ENCODE data around the gene ARSA. TPM values are rescaled to one million over a fixed set of nuclear protein-coding genes. Genes with fewer than 3 reads are reported as not detected.

ARSA gene
- total RNA-seq, 4 donors from 2014 or later: 33.2 to 51.5 (median 48.0) TPM

DNA sequence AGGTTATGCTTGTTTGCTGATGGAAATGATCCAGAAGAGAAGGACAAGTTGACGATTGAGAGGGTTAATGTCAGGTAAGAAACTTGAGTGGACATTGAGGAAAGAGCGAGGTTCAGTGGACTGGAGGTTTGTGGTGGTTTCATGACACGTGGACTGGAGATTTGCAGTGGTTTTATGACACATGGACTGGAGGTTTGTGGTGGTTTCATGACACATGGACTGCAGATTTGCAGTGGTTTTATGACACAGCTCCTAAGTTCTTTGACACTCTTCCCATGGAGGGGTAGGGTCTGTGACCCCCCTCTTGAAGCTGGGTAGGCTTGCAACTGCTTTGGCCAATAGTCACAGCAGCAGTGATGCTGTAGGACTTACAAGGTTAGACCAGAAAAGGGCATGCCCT is 32.8 kb downstream of the ARSA start:
- no peak for DNase-seq (ENCODE audit: low spot score in 2 of 2)
- Histone ChIP-seq H3K4me1 (peaks cover 0 to 7% (median 0%) of the 10 kb centered on the region in 4 donors), H3K36me3 (peaks cover 0 to 17% (median 0%) of the 10 kb centered on the region in 3 donors), H3K4me3 (no peak overlapping the region), H3K27ac (no peak overlapping the region), H3K9me3 (no peaks in the 10 kb centered on the region), H3K27me3 (peaks cover 0 to 15% of the 10 kb centered on the region in 2 donors)
- TF ChIP-seq, protein P1, sequence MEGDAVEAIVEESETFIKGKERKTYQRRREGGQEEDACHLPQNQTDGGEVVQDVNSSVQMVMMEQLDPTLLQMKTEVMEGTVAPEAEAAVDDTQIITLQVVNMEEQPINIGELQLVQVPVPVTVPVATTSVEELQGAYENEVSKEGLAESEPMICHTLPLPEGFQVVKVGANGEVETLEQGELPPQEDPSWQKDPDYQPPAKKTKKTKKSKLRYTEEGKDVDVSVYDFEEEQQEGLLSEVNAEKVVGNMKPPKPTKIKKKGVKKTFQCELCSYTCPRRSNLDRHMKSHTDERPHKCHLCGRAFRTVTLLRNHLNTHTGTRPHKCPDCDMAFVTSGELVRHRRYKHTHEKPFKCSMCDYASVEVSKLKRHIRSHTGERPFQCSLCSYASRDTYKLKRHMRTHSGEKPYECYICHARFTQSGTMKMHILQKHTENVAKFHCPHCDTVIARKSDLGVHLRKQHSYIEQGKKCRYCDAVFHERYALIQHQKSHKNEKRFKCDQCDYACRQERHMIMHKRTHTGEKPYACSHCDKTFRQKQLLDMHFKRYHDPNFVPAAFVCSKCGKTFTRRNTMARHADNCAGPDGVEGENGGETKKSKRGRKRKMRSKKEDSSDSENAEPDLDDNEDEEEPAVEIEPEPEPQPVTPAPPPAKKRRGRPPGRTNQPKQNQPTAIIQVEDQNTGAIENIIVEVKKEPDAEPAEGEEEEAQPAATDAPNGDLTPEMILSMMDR (IDR thresholded peaks at IDR 0.05): no peak
- no peak for TF ChIP-seq POLR2A (IDR thresholded peaks at IDR 0.05)
- no peak for TF ChIP-seq EP300 (IDR thresholded peaks at IDR 0.05)
- 75 to 84% methylated on average over 3 of the region's 3 CpGs for WGBS, 2 donors

DNA sequence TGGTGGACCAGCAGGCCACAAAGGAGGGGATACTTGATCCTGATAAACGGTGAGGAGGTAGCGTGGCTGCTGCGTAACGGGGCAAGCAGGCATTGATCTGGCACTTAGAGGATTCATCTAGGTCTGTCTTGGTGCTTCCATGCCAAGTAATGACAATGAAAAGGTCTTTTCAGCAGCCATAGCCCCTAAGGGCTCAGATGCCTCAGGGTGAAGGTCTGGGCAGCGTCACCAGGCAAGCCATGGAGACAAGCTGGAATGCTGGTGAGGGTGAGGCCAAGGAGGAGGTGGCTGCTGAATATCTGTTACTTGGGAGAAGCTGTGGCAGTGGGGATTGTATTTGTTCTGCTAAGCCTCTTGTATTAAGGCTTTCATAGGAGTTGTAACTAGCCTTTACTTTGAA is 40.5 kb downstream of the ARSA start:
- no peaks in the 10 kb centered on the region for H3K9me3 ChIP-seq
- TF ChIP-seq EP300 (IDR thresholded peaks at IDR 0.05): no peak
- TF ChIP-seq, protein P1 (IDR thresholded peaks at IDR 0.05): no peak
- no peak for TF ChIP-seq POLR2A (IDR thresholded peaks at IDR 0.05)
- peaks cover 0 to 4% (median 0%) of the 10 kb centered on the region in 3 donors for H3K36me3 ChIP-seq
- peaks cover 0 to 8% (median 6%) of the 10 kb centered on the region in 4 donors for H3K4me1 ChIP-seq
- whole genome bisulfite sequencing, 2 donors: 90 to 94% methylated on average over 5 of the region's 5 CpGs
- no peak overlapping the region for H3K4me3 ChIP-seq
- no peak overlapping the region for H3K27ac ChIP-seq
- DNase-seq (ENCODE audit: low spot score in 2 of 2): no peak
- no peaks in the 10 kb centered on the region for H3K27me3 ChIP-seq

DNA sequence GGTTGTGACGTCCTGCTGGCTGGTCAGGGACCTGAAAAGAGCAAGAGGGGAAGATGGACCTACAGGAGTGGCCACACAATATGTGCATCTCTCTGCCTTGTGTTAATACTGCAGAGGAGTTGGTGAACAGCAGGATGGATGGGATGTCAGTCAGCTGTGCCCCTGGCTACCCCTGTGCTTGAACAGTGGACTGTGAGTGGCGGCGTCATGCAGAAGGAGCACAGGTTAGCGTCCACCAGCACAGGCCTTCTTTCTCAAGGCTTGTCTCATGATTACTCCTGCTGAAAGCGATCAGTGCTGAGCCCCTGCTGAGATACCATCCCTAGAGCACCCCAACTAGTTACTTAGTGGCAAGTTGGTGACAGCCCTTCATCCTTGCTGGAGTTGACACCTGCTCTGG is 41.5 kb downstream of the ARSA start:
- 69 to 89% methylated on average over 5 of the region's 5 CpGs for WGBS, 2 donors
- DNase-seq (ENCODE audit: low spot score in 2 of 2): no peak
- peaks cover 0 to 4% (median 0%) of the 10 kb centered on the region in 3 donors for H3K36me3 ChIP-seq
- no peaks in the 10 kb centered on the region for H3K9me3 ChIP-seq
- H3K27me3 ChIP-seq: no peaks in the 10 kb centered on the region
- TF ChIP-seq EP300 (IDR thresholded peaks at IDR 0.05) (no peak), POLR2A (IDR thresholded peaks at IDR 0.05) (no peak)
- TF ChIP-seq, protein P1 (IDR thresholded peaks at IDR 0.05): no peak
- no peak overlapping the region for H3K4me3 ChIP-seq
- H3K4me1 ChIP-seq: peaks cover 0 to 15% (median 8%) of the 10 kb centered on the region in 4 donors
- no peak overlapping the region for H3K27ac ChIP-seq

DNA sequence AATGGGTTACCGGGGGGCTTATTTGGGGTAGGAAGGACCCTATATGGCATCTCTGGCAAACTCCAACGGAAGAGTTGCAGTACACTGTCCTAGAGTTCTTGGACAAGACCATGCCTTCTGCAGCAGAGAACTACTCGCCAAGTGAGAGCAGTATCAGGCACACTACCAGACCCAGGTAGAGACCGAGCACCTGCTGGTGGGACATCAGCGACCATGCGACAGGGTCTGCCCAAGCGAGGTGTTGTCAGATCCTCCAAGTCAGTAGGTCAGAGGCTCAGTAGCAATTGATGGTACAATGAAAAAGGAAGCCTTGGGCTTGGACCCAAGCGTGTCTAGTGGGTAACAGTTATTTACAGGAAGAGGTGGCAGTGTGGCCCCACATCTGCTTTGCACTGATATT is 42.2 kb downstream of the ARSA start:
- H3K9me3 ChIP-seq: no peaks in the 10 kb centered on the region
- DNase-seq (ENCODE audit: low spot score in 2 of 2): no peak
- 94 to 96% methylated on average over 8 of the region's 8 CpGs for WGBS, 2 donors
- H3K27me3 ChIP-seq: no peaks in the 10 kb centered on the region
- TF ChIP-seq, protein P1 (IDR thresholded peaks at IDR 0.05): no peak
- no peak for TF ChIP-seq POLR2A (IDR thresholded peaks at IDR 0.05)
- TF ChIP-seq EP300 (IDR thresholded peaks at IDR 0.05): no peak
- H3K4me1 ChIP-seq: peaks cover 0 to 21% (median 9%) of the 10 kb centered on the region in 4 donors
- H3K4me3 ChIP-seq: no peak overlapping the region
- H3K27ac ChIP-seq: no peak overlapping the region
- H3K36me3 ChIP-seq: peaks cover 0 to 10% (median 0%) of the 10 kb centered on the region in 3 donors

DNA sequence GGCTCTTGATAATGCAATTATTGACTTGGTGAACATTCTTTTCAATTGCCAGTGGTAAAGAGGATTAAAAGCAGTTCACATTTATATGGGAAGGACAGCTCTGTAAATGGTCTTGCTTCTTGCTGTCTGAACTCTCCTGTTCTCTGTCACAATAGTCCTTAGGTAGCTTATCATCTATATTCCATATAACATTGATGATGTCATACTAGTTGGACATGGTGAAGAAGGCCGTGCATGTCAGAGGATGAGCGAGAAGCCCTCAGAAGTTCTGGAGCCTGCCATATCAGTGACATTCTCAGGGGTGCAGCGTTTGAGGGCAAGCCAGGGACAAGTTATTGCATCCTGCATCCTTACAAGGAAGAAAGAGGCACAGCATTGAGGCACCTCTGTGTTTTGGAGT is 42.7 kb downstream of the ARSA start:
- H3K27ac ChIP-seq: no peak overlapping the region
- H3K27me3 ChIP-seq: no peaks in the 10 kb centered on the region
- TF ChIP-seq POLR2A (IDR thresholded peaks at IDR 0.05): no peak
- TF ChIP-seq EP300 (IDR thresholded peaks at IDR 0.05): no peak
- H3K4me3 ChIP-seq: no peak overlapping the region
- peaks cover 0 to 15% (median 0%) of the 10 kb centered on the region in 3 donors for H3K36me3 ChIP-seq
- H3K9me3 ChIP-seq: no peaks in the 10 kb centered on the region
- 81 to 89% methylated on average over 3 of the region's 3 CpGs for WGBS, 2 donors
- no peak for DNase-seq (ENCODE audit: low spot score in 2 of 2)
- peaks cover 0 to 22% (median 9%) of the 10 kb centered on the region in 4 donors for H3K4me1 ChIP-seq
